ENCODE results near the gene NSF.

Gene NSF

GRCh38 chr17:46719891-46720290, 129.4 kb downstream of the NSF start:
- FAIRE-seq = no peak

GRCh38 chr17:46720408-46720807, 129.9 kb downstream of the NSF start:
- FAIRE-seq = no peak

GRCh38 chr17:46722662-46723285, 132.3 kb downstream of the NSF start:
- no peak for FAIRE-seq

- no peak for FAIRE-seq
Observed at GRCh38 chr17:46726206-46726605, 135.7 kb downstream of the NSF start.

- no peak for FAIRE-seq
Observed at GRCh38 chr17:46727572-46728348, 137.3 kb downstream of the NSF start.

GRCh38 chr17:46730026-46730425, 139.6 kb downstream of the NSF start:
- no peak for FAIRE-seq

GRCh38 chr17:46730679-46731078, 140.2 kb downstream of the NSF start:
- no peak for FAIRE-seq

GRCh38 chr17:46732160-46732559, 141.7 kb downstream of the NSF start:
- FAIRE-seq = no peak

GRCh38 chr17:46732754-46733398, 142.4 kb downstream of the NSF start:
- no peak for FAIRE-seq

- FAIRE-seq = no peak
Observed at GRCh38 chr17:46733837-46734475, 143.5 kb downstream of the NSF start.

- no peak for FAIRE-seq
Observed at GRCh38 chr17:46736100-46736499, 145.6 kb downstream of the NSF start.

- FAIRE-seq = no peak
Observed at GRCh38 chr17:46737326-46737725, 146.9 kb downstream of the NSF start.

GRCh38 chr17:46738544-46738943, 148.1 kb downstream of the NSF start:
- no peak for FAIRE-seq

- no peak for FAIRE-seq
Observed at GRCh38 chr17:46739982-46740381, 149.5 kb downstream of the NSF start.

- FAIRE-seq = no peak
Observed at GRCh38 chr17:46741122-46741730, 150.8 kb downstream of the NSF start.

GRCh38 chr17:46742565-46743270, 152.2 kb downstream of the NSF start:
- FAIRE-seq = no peak

- FAIRE-seq = no peak
Observed at GRCh38 chr17:46744441-46744840, 154.0 kb downstream of the NSF start.

GRCh38 chr17:46745376-46745775, 154.9 kb downstream of the NSF start:
- FAIRE-seq = no peak

GRCh38 chr17:46751425-46751824, 161.0 kb downstream of the NSF start:
- FAIRE-seq = no peak

- no peak for FAIRE-seq
Observed at GRCh38 chr17:46753776-46754175, 163.3 kb downstream of the NSF start.

GRCh38 chr17:46756081-46756735, 165.7 kb downstream of the NSF start:
- no peak for FAIRE-seq

GRCh38 chr17:46756861-46757260, 166.4 kb downstream of the NSF start:
- FAIRE-seq = no peak
